Hematopoietic multipotent progenitor cell treated with erythropoietin and hydrocortisone succinate and interleukin-3 and kit ligand, for 6 days (in vitro differentiated cells): ENCODE data around the gene KLHDC8B.

ENCODE experiments used
- DNase-seq: peaks from one replicate; pipeline ENCODE4 v3.0.0-alpha.2; 2015

KLHDC8B gene

GRCh38 chr3:49161197-49161596 is 10.2 kb upstream of the KLHDC8B start:
- DNase-seq, result no peak

- no peak for DNase-seq
These were observed 9.4 kb upstream of the KLHDC8B start for GRCh38 chr3:49161808-49162530.

GRCh38 chr3:49162751-49163419 is 8.5 kb upstream of the KLHDC8B start:
- DNase-seq, result no peak

GRCh38 chr3:49163609-49164008 is 7.8 kb upstream of the KLHDC8B start:
- DNase-seq, result no peak

- DNase-seq, result no peak
These were observed 6.2 kb upstream of the KLHDC8B start for GRCh38 chr3:49164983-49165720.

- DNase-seq, result peak; percentile 91
These were observed 5.3 kb upstream of the KLHDC8B start, which contains the start of gene CCDC71 for GRCh38 chr3:49165771-49166751. Gene CCDC71 (minus strand): TSS chr3:49166331. CDS start chr3:49164208, 2,123 bp downstream.

- DNase-seq, result no peak
These were observed 4.4 kb upstream of the KLHDC8B start for GRCh38 chr3:49166752-49167556.

- DNase-seq, result no peak
These were observed 667 bp upstream of the KLHDC8B start for GRCh38 chr3:49170744-49171118.

- no peak for DNase-seq
These were observed 540 bp downstream of the KLHDC8B start for GRCh38 chr3:49171775-49172500.

- no peak for DNase-seq
These were observed 1.2 kb downstream of the KLHDC8B start for GRCh38 chr3:49172551-49173041.

- DNase-seq, result peak; percentile 78
These were observed 1.9 kb downstream of the KLHDC8B start for GRCh38 chr3:49173116-49173791.

GRCh38 chr3:49173792-49174170 is 2.4 kb downstream of the KLHDC8B start:
- no peak for DNase-seq

- no peak for DNase-seq
These were observed 3.1 kb downstream of the KLHDC8B start for GRCh38 chr3:49174397-49174985.

- DNase-seq, result no peak
These were observed 4.1 kb downstream of the KLHDC8B start for GRCh38 chr3:49175530-49175929.

- DNase-seq, result no peak
These were observed 5.7 kb downstream of the KLHDC8B start for GRCh38 chr3:49177073-49177472.

GRCh38 chr3:49180116-49180515 is 8.7 kb downstream of the KLHDC8B start:
- no peak for DNase-seq

GRCh38 chr3:49181351-49181750 is 10.0 kb downstream of the KLHDC8B start:
- no peak for DNase-seq

GRCh38 chr3:49182682-49183081 is 11.3 kb downstream of the KLHDC8B start:
- DNase-seq, result no peak

- DNase-seq, result no peak
These were observed 12.5 kb downstream of the KLHDC8B start for GRCh38 chr3:49183873-49184272.

- no peak for DNase-seq
These were observed 20.3 kb downstream of the KLHDC8B start for GRCh38 chr3:49191741-49192140.
